Small intestine (tissue), 7 donors: ENCODE measurements around the gene C9orf85. TPM values are rescaled to one million over a fixed set of nuclear protein-coding genes. Genes with fewer than 3 reads are reported as not detected.

Experiments
- DNase-seq, 2 donors: peaks; one replicate each; pipeline versions ENCODE4 v3.0.0 to v3.0.0-alpha.2; 2013
- FAIRE-seq: peaks from 2 replicates; lab custom pipeline; 2012; peaks lifted over from hg19 to GRCh38; lab: Jason Lieb, UNC
- H3K27ac ChIP-seq, 3 donors: one replicate each; pipeline ENCODE4 v1.5.1; 2013; ENCODE audit warnings: low read length in 2 of 3, mild to moderate bottlenecking in 2 of 3, control low read depth in 1 of 3, inconsistent platforms in 1 of 3, low read depth in 1 of 3, moderate library complexity in 1 of 3
- H3K27me3 ChIP-seq, 3 donors: one replicate each; pipeline ENCODE4 v1.6.1; 2013; ENCODE audit warnings: low read length in 3 of 3, inconsistent platforms in 1 of 3; ENCODE audit not compliant: control insufficient read depth in 3 of 3, insufficient read depth in 3 of 3
- H3K36me3 ChIP-seq, 3 donors: one replicate each; pipeline ENCODE4 v1.6.1; 2013; ENCODE audit warnings: low read length in 3 of 3, inconsistent platforms in 1 of 3, low read depth in 1 of 3, mild to moderate bottlenecking in 1 of 3, moderate library complexity in 1 of 3; ENCODE audit not compliant: control insufficient read depth in 3 of 3, insufficient read depth in 2 of 3
- H3K4me1 ChIP-seq, 3 donors: one replicate each; pipeline ENCODE4 v1.6.1; 2013; ENCODE audit warnings: low read length in 2 of 3, inconsistent platforms in 1 of 3, low read depth in 1 of 3, mild to moderate bottlenecking in 1 of 3, moderate library complexity in 1 of 3; ENCODE audit not compliant: control insufficient read depth in 3 of 3, insufficient read depth in 2 of 3
- H3K4me3 ChIP-seq, 3 donors: one replicate each; pipeline ENCODE4 v1.5.1; 2013; ENCODE audit warnings: low read length in 3 of 3, control low read depth in 1 of 3, inconsistent platforms in 1 of 3, low read depth in 1 of 3, mild to moderate bottlenecking in 1 of 3, moderate library complexity in 1 of 3
- H3K9me3 ChIP-seq, 2 donors: one replicate each; pipeline ENCODE4 v1.6.1; 2013; ENCODE audit warnings: low read depth in 1 of 2, low read length in 1 of 2; ENCODE audit not compliant: control insufficient read depth in 2 of 2, insufficient read depth in 1 of 2
- WGBS, 3 donors: extraction: QIAGEN DNeasy Blood & Tissue Kit; methylation state at CpG; one replicate each; pipeline ENCODE4 v1.1.7; 2013; 5-methylcytosine and 5-hydroxymethylcytosine counted together
- polyA plus RNA-seq, 4 donors: library from polyadenylated mRNA; stranded (reverse) in 3 of 4; unstranded in 1 of 4; fragments of 200-250 nt in 3 of 4; fragments of 120-200 nt in 1 of 4; gene quantifications; one replicate each; pipeline versions ENCODE4 v1.2.1 to v1.2.3, GENCODE V29; 2013
- donor health status: healthy with polysubstance abuse.
- donor health status: control.
- donor health status: control.
- donor health status: Bipolar disorder and iron deficiency.
- donor health status: healthy.

Gene C9orf85
- polyA plus RNA-seq, 4 donors: 14.1 to 35.7 (median 19.4) TPM

DNA sequence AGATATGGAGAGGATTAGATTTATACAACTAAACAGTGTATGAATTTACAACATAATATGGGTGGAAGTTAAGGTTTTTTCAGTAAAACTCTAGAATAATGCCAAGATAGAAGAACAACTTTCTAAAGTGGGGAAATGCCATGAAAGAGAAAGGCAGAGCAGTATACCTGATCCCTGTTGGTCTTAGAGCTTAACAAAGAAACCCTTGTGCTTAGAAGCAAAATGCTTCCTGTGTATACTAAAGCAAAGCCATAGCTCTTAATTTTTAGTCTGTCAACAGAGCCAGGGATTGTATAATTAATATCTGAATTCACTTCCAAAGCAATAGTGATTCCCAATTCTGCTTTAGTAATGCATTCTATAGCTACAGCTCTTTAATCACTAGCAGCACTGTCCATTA, 14.4 kb downstream of the C9orf85 start:
- DNase-seq (no peak), FAIRE-seq (no peak)
- Histone ChIP-seq H3K4me1 (peaks cover 0 to 5% (median 4%) of the 10 kb centered on the region in 3 donors), H3K4me3 (no peak overlapping the region), H3K9me3 (no peaks in the 10 kb centered on the region), H3K27ac (no peak overlapping the region), H3K27me3 (no peaks in the 10 kb centered on the region), H3K36me3 (peaks cover 0 to 4% (median 0%) of the 10 kb centered on the region in 3 donors)

DNA sequence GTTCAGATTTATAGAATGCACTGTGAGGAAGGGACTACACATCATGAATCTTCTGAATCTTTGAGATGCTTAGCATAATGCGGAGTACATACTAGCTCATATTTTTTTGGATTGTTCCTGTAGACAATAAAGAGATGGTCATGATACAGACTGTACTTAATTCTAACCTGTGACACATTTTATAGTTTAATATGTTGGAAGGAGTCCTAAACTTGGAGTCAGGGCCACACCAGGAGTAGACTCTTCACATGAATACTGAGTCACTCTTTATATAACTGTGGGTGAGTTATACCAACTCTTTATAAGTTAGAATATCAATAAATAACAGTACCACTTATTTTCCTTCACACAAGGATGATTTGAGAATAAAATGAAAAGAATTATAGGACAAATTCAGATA, 16.9 kb downstream of the C9orf85 start:
- FAIRE-seq (no peak), DNase-seq (no peak)
- Histone ChIP-seq H3K4me1 (peaks cover 0 to 5% (median 4%) of the 10 kb centered on the region in 3 donors), H3K27ac (no peak overlapping the region), H3K36me3 (no peaks in the 10 kb centered on the region), H3K4me3 (no peak overlapping the region), H3K27me3 (no peaks in the 10 kb centered on the region), H3K9me3 (no peaks in the 10 kb centered on the region)
- WGBS, 3 donors: 100% methylated on average over 1 of the region's 1 CpG

DNA sequence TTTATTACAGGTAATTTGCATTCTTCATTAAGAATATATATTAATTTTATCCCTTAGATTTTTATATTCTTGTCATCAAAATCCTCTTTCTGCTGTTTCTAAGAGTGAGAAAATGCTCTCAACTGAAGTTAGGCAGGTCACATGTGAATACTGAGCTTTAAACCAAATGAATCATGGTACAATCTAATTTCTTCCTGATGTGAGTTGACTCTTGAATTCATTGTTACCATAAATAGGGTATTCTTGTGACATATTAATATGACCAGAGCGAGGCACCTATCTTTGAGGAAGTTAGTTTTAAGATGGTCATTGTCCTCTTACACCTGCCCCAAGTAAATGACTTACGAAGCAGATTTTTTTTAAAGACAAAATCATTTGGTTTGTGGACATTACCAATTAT, 17.4 kb downstream of the C9orf85 start:
- FAIRE-seq: no peak
- WGBS, 3 donors: 90 to 91% (median 91%) methylated on average over 2 of the region's 2 CpGs

DNA sequence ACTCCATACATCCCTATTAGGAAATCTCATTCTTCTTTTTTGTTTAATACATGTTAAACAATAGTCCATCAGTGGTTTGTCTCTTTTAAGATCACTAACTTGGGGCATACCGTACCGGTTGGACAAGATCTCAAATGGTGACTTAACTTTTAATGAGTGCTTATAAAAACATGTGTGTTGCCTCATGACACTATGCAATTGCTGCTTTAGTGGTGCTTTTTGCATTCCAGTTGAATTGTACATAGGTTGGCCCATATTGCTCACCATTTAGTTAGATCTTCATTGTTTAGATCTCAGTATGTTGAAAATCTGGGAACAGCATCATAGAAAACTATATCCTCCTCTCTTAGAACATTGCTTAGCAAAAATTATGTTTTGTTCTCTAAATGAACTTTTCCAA, 17.8 kb downstream of the C9orf85 start:
- DNase-seq: no peak
- Histone ChIP-seq H3K36me3 (no peaks in the 10 kb centered on the region), H3K9me3 (no peaks in the 10 kb centered on the region), H3K27ac (no peak overlapping the region), H3K27me3 (no peaks in the 10 kb centered on the region), H3K4me3 (no peak overlapping the region), H3K4me1 (peaks cover 0 to 5% (median 4%) of the 10 kb centered on the region in 3 donors)
- 92 to 97% (median 96%) methylated on average over 2 of the region's 2 CpGs for WGBS, 3 donors
- FAIRE-seq: no peak

More for the DNA sequence above, 17.4 kb downstream of the C9orf85 start:
- no peak for DNase-seq
- Histone ChIP-seq H3K36me3 (no peaks in the 10 kb centered on the region), H3K27ac (no peak overlapping the region), H3K4me3 (no peak overlapping the region), H3K9me3 (no peaks in the 10 kb centered on the region), H3K4me1 (peaks cover 0 to 5% (median 4%) of the 10 kb centered on the region in 3 donors), H3K27me3 (no peaks in the 10 kb centered on the region)

DNA sequence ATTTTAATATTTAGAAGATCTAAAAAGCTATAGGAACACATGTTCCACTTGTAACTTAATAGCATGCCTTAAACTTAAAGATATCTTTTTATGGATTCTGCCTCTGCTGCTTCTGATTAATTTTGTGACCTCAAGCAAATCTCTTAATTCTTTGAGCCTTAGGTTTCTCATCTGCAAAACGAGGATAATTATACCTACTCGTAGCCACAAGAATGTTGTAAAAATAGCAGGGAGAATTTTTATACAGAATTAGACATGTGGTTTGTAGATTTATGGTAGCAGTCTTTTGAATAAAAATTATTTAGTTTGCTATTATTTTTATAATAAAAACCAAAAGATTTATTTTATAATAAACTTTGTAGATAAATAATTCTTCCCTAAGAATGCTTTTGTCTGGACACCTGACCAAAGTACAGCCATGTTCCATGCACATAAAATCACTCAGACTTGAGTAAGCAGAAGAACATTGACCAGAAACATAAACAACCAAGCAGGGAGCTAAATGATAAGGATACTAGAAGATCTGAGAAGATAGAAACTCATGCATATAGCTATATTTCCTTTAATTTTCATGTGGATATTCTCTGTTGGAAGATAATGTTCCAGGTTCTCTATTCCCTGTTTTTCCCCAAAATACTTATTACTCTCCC, 18.5 kb downstream of the C9orf85 start:
- DNase-seq: no peak
- Histone ChIP-seq H3K4me1 (peaks cover 0 to 5% (median 4%) of the 10 kb centered on the region in 3 donors), H3K27ac (no peak overlapping the region), H3K36me3 (no peaks in the 10 kb centered on the region), H3K27me3 (no peaks in the 10 kb centered on the region), H3K4me3 (no peak overlapping the region), H3K9me3 (no peaks in the 10 kb centered on the region)
- no peak for FAIRE-seq
- WGBS, 3 donors: 84 to 89% (median 89%) methylated on average over 2 of the region's 2 CpGs

DNA sequence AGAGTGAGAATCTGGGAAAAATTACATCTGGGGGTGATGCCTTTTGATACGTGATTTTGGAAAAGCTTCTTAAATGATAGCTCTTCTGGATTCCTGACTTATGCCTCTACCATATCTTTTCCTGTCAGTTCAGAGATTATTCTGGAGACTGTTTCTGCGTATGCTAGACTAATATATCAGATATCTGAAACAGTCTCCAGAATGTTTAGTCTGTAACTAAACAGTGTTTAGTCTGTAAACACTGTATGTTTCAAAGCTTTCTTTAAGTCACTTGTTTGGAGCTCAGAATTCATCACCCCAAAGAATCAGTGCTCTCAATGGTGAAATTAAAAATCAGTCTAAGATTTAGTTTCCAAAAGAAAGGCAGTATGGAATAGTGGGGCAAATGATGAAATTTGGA, 19.7 kb downstream of the C9orf85 start:
- H3K27ac ChIP-seq: no peak overlapping the region
- no peak for DNase-seq
- FAIRE-seq: no peak
- 77 to 87% (median 77%) methylated on average over 2 of the region's 2 CpGs for WGBS, 3 donors
- peaks cover 0 to 5% (median 0%) of the 10 kb centered on the region in 3 donors for H3K4me1 ChIP-seq
- H3K27me3 ChIP-seq: no peaks in the 10 kb centered on the region
- H3K36me3 ChIP-seq: no peaks in the 10 kb centered on the region
- H3K9me3 ChIP-seq: no peaks in the 10 kb centered on the region
- H3K4me3 ChIP-seq: no peak overlapping the region

DNA sequence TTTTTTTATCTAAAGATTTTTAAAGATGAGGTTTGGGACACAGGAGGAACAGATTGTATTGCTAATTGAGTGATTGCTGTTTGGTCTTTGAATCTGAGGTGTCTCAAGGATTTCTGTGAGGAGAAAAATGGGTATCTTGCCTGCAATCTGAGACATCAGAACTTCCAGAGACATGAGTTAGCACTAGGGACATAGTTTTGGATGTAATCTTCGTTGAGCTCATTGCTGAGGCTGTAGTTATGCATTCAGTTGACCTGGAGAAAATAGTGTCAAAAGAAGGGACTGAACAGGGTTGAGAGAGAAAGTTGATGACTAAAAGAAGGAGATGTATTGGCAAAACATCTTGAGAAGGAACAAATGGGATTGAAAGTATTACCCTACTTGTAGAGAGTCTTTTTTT, 24.6 kb downstream of the C9orf85 start:
- DNase-seq: no peak
- H3K27ac ChIP-seq: no peak overlapping the region
- H3K27me3 ChIP-seq: no peaks in the 10 kb centered on the region
- no peaks in the 10 kb centered on the region for H3K9me3 ChIP-seq
- no peaks in the 10 kb centered on the region for H3K36me3 ChIP-seq
- no peaks in the 10 kb centered on the region for H3K4me1 ChIP-seq
- no peak overlapping the region for H3K4me3 ChIP-seq
- 53 to 68% (median 54%) methylated on average over 1 of the region's 1 CpG for WGBS, 3 donors
- FAIRE-seq: no peak

DNA sequence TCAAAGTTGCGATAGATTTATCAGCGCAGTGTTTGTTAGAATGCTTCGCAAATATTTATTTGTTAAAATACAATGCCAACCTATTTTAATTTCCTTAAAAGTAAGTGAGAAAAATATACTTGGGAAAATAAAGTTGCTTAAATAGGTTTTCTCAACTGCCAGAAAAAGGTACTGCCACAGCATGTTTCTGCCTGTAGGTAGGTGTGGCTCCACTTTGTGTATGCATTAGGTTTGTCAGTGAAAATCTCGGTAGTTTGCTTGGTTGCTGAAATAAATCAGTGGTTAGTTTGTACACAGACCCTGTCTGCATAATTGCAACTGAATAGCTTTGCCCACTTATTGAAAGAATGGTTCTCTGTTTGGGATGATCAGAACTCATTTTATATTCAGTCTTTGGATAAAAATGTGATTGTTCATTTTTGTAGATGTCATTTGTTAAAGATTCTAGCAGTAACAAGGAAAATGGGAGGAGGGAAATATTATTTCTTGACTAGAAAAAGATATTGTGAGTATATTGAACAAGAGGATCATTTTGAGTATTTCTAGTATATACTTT, 25.7 kb downstream of the C9orf85 start:
- no peak for DNase-seq
- Histone ChIP-seq H3K9me3 (no peaks in the 10 kb centered on the region), H3K27ac (no peak overlapping the region), H3K36me3 (no peaks in the 10 kb centered on the region), H3K4me1 (no peaks in the 10 kb centered on the region), H3K4me3 (no peak overlapping the region), H3K27me3 (no peaks in the 10 kb centered on the region)
- 82 to 88% (median 86%) methylated on average over 4 of the region's 4 CpGs for WGBS, 3 donors
- FAIRE-seq: no peak

DNA sequence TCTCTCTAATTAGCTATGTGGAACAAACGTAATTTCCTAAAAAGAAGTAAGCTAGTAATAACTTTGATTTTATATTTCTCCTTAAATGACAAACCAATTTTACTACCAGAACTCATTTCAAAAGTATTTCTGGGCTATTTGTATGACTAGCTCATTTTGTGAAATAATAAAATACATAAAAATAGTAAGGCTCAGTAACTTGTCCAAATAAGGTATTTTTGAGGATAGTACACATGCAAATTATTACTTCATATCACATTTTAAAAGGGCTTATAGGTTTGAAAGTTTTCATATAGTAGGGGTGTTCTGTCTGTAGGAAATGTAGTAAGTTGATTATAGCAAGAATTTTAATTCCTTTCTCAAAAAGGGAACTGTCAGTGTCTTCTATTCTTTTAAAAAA, 26.5 kb downstream of the C9orf85 start:
- Histone ChIP-seq H3K4me3 (no peak overlapping the region), H3K27ac (no peak overlapping the region), H3K27me3 (no peaks in the 10 kb centered on the region), H3K4me1 (no peaks in the 10 kb centered on the region), H3K9me3 (no peaks in the 10 kb centered on the region), H3K36me3 (no peaks in the 10 kb centered on the region)
- WGBS, 3 donors: 79 to 89% (median 88%) methylated on average over 1 of the region's 1 CpG
- FAIRE-seq: no peak
- DNase-seq: no peak
